Fibroblast of lung (primary cell): ENCODE data around the gene MS4A4A. TPM values are rescaled to one million over a fixed set of nuclear protein-coding genes. Genes with fewer than 3 reads are reported as not detected.

Experiments
- DNase-seq, 2 donors: peaks; one replicate each; pipeline versions ENCODE4 v3.0.0 to v3.0.0-alpha.2; 2010; ENCODE audit warnings: low read depth in 2 of 2
- H2AFZ ChIP-seq: 2 replicates; pipeline ENCODE4 v1.5.1; 2012; ENCODE audit warnings: low read length, control low read depth, inconsistent platforms
- H3K27ac ChIP-seq: 2 replicates; pipeline ENCODE4 v1.5.1; 2011; ENCODE audit warnings: low read length, control low read depth; ENCODE audit not compliant: insufficient read depth
- H3K27me3 ChIP-seq: 2 replicates; pipeline ENCODE4 v1.5.1; 2011; ENCODE audit warnings: mild to moderate bottlenecking, low read length; ENCODE audit not compliant: control insufficient read depth, insufficient read depth
- H3K36me3 ChIP-seq: 2 replicates; pipeline ENCODE4 v1.5.1; 2011; ENCODE audit warnings: low read length; ENCODE audit not compliant: control insufficient read depth, insufficient read depth
- H3K4me1 ChIP-seq: 2 replicates; pipeline ENCODE4 v1.5.1; 2011; ENCODE audit warnings: low read length; ENCODE audit not compliant: control insufficient read depth, insufficient read depth; ENCODE audit errors: extremely low read depth
- H3K4me2 ChIP-seq: 2 replicates; pipeline ENCODE4 v1.5.1; 2011; ENCODE audit warnings: low read length, control low read depth; ENCODE audit not compliant: insufficient read depth; ENCODE audit errors: extremely low read depth
- H3K4me3 ChIP-seq, 4 experiments: fragments of 200-600 bp in 1 of 4; sonication (generic) in 1 of 4; replicated peaks in 1 of 4; 2 replicates each; pipeline ENCODE4 v1.5.1; 2011 to 2016; ENCODE audit warnings: low read length in 4 of 4, low read depth in 3 of 4, mild to moderate bottlenecking in 3 of 4, control low read depth in 2 of 4, inconsistent platforms in 1 of 4, mixed read lengths in 1 of 4; ENCODE audit not compliant: insufficient read depth in 1 of 4; ENCODE audit errors: control extremely low read depth in 1 of 4
- H3K79me2 ChIP-seq: 2 replicates; pipeline ENCODE4 v1.5.1; 2012; ENCODE audit warnings: mild to moderate bottlenecking, low read length, inconsistent platforms; ENCODE audit not compliant: control insufficient read depth, insufficient read depth
- H3K9ac ChIP-seq: 2 replicates; pipeline ENCODE4 v1.5.1; 2011; ENCODE audit warnings: mild to moderate bottlenecking, low read length, control low read depth; ENCODE audit not compliant: insufficient read depth
- H3K9me3 ChIP-seq: 2 replicates; pipeline ENCODE4 v1.5.1; 2012; ENCODE audit warnings: low read depth, low read length; ENCODE audit not compliant: control insufficient read depth, insufficient read depth
- H4K20me1 ChIP-seq: 2 replicates; pipeline ENCODE4 v1.5.1; 2011; ENCODE audit warnings: low read length; ENCODE audit not compliant: control insufficient read depth, insufficient read depth; ENCODE audit errors: extremely low read depth
- EZH2 ChIP-seq: IDR thresholded peaks from 2 replicates; pipeline ENCODE4 v1.5.1; 2012; ENCODE audit warnings: low read length, control low read depth, mild to moderate bottlenecking; ENCODE audit errors: missing control alignments
- polyA plus RNA-seq, 2 donors: library from polyadenylated mRNA; depleted of rRNA in 1 of 2; stranded (reverse) in 1 of 2; unstranded in 1 of 2; fragments of >200 nt; gene quantifications; 2 replicates each; pipeline ENCODE4 v1.2.1, GENCODE V29; 2011 to 2012; ENCODE audit warnings: missing spikeins in 1 of 2
- total RNA-seq: library from RNA; depleted of rRNA; stranded (reverse); fragments of >200 nt; gene quantifications from 2 replicates; pipeline ENCODE4 v1.2.1, GENCODE V29; 2014
- TF ChIP-seq, protein P1 (sequence below), 2 donors: IDR thresholded peaks in 1 of 2; conservative IDR thresholded peaks in 1 of 2; 1 replicate in 1 of 2; 2 replicates in 1 of 2; pipeline ENCODE4 v1.5.1; 2011 to 2012; ENCODE audit warnings: low read length in 2 of 2, control low read depth in 1 of 2, inconsistent platforms in 1 of 2, low read depth in 1 of 2, mild to moderate bottlenecking in 1 of 2

The MS4A4A gene
- total and polyA plus RNA-seq, 2 donors (not counting 1 experiment from before 2014, with no cell fraction given), result not detected

DNA sequence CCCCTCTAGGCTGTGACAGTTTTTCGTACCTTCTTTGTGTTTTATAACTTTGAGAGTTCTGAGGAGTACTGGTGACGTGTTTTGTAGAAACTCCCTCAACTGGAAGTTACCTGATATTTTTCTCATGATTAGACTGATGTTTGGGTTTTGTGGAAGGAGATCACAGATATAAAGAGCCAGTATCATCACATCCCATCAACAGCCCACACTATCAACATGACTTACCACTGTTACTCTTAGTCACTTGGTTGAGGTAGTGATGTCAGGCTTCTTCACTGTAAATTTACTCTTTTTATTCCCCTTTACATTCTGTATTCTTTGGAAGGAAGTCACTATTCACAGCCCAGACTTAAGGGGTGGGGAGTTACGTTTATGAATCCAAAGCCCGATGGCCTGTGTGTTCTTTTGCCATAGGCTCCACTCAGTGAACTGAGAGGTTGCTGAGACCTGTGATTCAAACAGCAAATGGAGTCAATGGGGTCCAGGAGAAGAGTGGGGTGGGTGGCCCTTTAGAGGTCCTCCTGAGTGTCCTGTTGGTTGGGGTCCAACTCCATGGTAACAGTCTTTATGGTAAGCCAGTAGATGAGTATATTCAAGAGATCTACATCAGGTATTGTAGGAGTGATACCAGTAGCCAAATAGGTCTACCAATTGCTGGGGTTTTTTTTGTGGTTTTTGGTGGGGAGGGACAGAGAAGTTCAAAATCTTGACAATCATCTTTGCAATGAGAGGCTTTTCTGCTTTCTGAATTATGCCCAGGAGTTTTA, 22.3 kb upstream of the MS4A4A start:
- no peak overlapping the region for H3K4me3 ChIP-seq
- H3K4me1 ChIP-seq, result no peaks in the 10 kb centered on the region
- H3K27ac ChIP-seq, result no peak overlapping the region
- H3K4me2 ChIP-seq, result no peak overlapping the region
- no peaks in the 10 kb centered on the region for H3K27me3 ChIP-seq
- no peak overlapping the region for H3K9ac ChIP-seq
- no peaks in the 10 kb centered on the region for H3K36me3 ChIP-seq
- H2AFZ ChIP-seq, result no peak overlapping the region
- H3K79me2 ChIP-seq, result no peaks in the 10 kb centered on the region
- H4K20me1 ChIP-seq, result no peaks in the 10 kb centered on the region
- TF ChIP-seq, protein P1, sequence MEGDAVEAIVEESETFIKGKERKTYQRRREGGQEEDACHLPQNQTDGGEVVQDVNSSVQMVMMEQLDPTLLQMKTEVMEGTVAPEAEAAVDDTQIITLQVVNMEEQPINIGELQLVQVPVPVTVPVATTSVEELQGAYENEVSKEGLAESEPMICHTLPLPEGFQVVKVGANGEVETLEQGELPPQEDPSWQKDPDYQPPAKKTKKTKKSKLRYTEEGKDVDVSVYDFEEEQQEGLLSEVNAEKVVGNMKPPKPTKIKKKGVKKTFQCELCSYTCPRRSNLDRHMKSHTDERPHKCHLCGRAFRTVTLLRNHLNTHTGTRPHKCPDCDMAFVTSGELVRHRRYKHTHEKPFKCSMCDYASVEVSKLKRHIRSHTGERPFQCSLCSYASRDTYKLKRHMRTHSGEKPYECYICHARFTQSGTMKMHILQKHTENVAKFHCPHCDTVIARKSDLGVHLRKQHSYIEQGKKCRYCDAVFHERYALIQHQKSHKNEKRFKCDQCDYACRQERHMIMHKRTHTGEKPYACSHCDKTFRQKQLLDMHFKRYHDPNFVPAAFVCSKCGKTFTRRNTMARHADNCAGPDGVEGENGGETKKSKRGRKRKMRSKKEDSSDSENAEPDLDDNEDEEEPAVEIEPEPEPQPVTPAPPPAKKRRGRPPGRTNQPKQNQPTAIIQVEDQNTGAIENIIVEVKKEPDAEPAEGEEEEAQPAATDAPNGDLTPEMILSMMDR (conservative IDR thresholded peaks at IDR 0.05 in 1 of 2, IDR thresholded peaks at IDR 0.05 in 1 of 2; ENCODE audit: low read depth in 1 of 2, low read length in 2 of 2), result no peak
- TF ChIP-seq EZH2, result no peak
- DNase-seq, result no peak
- H3K9me3 ChIP-seq, result no peaks in the 10 kb centered on the region

- Histone ChIP-seq H4K20me1 (no peaks in the 10 kb centered on the region), H3K4me1 (no peaks in the 10 kb centered on the region), H3K4me2 (no peak overlapping the region), H2AFZ (no peak overlapping the region), H3K27me3 (no peaks in the 10 kb centered on the region), H3K79me2 (no peaks in the 10 kb centered on the region), H3K27ac (no peak overlapping the region), H3K9ac (no peak overlapping the region), H3K9me3 (no peaks in the 10 kb centered on the region), H3K4me3 (no peak overlapping the region), H3K36me3 (no peaks in the 10 kb centered on the region)
- no peak for TF ChIP-seq EZH2
- TF ChIP-seq, protein P1 (conservative IDR thresholded peaks at IDR 0.05 in 1 of 2, IDR thresholded peaks at IDR 0.05 in 1 of 2; ENCODE audit: low read depth in 1 of 2, low read length in 2 of 2), result no peak
- DNase-seq, result no peak
These were observed 19.5 kb upstream of the MS4A4A start for GRCh38 chr11:60261014-60261413.

DNA sequence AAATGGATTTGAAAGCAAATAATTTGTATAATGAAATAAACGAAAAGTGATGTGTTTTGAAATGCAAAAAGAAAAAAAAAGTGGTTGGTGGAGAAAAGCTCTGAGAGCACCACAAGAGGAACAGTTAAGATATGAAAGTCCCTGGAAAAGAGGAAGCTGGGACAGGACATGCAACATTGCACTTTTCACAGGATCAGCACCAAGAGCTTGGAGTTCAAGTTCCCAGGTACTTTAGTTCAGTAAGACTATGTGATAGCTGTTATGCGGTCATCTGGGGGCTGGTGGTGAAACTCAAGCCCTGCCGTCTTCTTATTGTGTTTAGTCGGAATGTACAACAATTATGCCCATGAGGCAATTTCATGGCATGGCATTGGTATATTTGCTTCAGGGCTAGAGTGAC, 17.1 kb upstream of the MS4A4A start:
- H3K4me1 ChIP-seq, result no peaks in the 10 kb centered on the region
- H3K27me3 ChIP-seq, result no peaks in the 10 kb centered on the region
- no peak for TF ChIP-seq EZH2
- TF ChIP-seq, protein P1 (conservative IDR thresholded peaks at IDR 0.05 in 1 of 2, IDR thresholded peaks at IDR 0.05 in 1 of 2; ENCODE audit: low read depth in 1 of 2, low read length in 2 of 2), result no peak
- no peak overlapping the region for H3K4me3 ChIP-seq
- H3K4me2 ChIP-seq, result no peak overlapping the region
- H4K20me1 ChIP-seq, result no peaks in the 10 kb centered on the region
- no peak for DNase-seq
- no peaks in the 10 kb centered on the region for H3K79me2 ChIP-seq
- H2AFZ ChIP-seq, result no peak overlapping the region
- H3K27ac ChIP-seq, result no peak overlapping the region
- no peaks in the 10 kb centered on the region for H3K36me3 ChIP-seq
- H3K9me3 ChIP-seq, result no peaks in the 10 kb centered on the region
- H3K9ac ChIP-seq, result no peak overlapping the region
